Measurements from ENCODE around the gene MED23. TPM values are rescaled to one million over a fixed set of nuclear protein-coding genes. Genes with fewer than 3 reads are reported as not detected.
A peak's percentile ranks its signal among the peaks of the same experiment; 100 is the strongest.

Gene MED23
- total and polyA plus RNA-seq, 9 of the 15 experiments (the other 6 are each of a cell fraction or from before 2014, with no cell fraction given), result 13.7 to 61.2 (median 27.2) TPM

GRCh38 chr6:131658287-131658686 lies 30.2 kb upstream of the MED23 start:
- no peak overlapping the region for H3K4me3 ChIP-seq
- H3K27me3 ChIP-seq (ENCODE audit: control insufficient read depth in 2 of 2, insufficient read depth in 2 of 2, low read length in 2 of 2), result no peaks in the 10 kb centered on the region
- H3K27ac ChIP-seq (ENCODE audit: extremely low read depth, low read depth, low read length), result peak overlapping the region; percentile 9; the same call in 1 of the 3 replicates
- peaks cover 4 to 30% of the 10 kb centered on the region in 2 experiments for H3K4me1 ChIP-seq (replicated peaks in 1 of 2; ENCODE audit: control insufficient read depth in 2 of 2, insufficient read depth in 2 of 2, low read length in 2 of 2)
- H2AFZ ChIP-seq (ENCODE audit: low read depth, low read length), result no peak overlapping the region
- H3K9ac ChIP-seq (ENCODE audit: insufficient read depth in 1 of 2, low read depth in 2 of 2, low read length in 2 of 2), result no peak overlapping the region
- H3K36me3 ChIP-seq (ENCODE audit: control insufficient read depth, insufficient read depth, low read length), result peaks cover 39% of the 10 kb centered on the region
- POLR2A ChIA-PET, result interaction anchor here (0.7 to 3.7 kb wide), 4 partner anchors 9 to 21 kb away, joined by 5 to 18 read pairs (median 8); partner anchors contain the start of gene ENPP3
- 74% methylated on average over 3 of the region's 3 CpGs for WGBS (ENCODE audit: insufficient coverage, low coverage, missing lambda C conversion rate)
- FAIRE-seq, result no peak
- H3K4me2 ChIP-seq (ENCODE audit: insufficient read depth, low read length), result no peak overlapping the region
- intact Hi-C loops (cut with micrococcal nuclease) (no loop called here), in situ Hi-C loops (cut with MboI) (no loop called here)
- CTCF ChIA-PET (ENCODE audit: low intra/inter-chr PET ratio), result no interaction called here
- TF ChIP-seq ZNF121 (CRISPR knock-in tag; conservative IDR thresholded peaks at IDR 0.05), result no peak
- no peak for TF ChIP-seq GTF2F1 (IDR thresholded peaks at IDR 0.05; ENCODE audit: low read depth, low read length)
- TF ChIP-seq, protein P1, sequence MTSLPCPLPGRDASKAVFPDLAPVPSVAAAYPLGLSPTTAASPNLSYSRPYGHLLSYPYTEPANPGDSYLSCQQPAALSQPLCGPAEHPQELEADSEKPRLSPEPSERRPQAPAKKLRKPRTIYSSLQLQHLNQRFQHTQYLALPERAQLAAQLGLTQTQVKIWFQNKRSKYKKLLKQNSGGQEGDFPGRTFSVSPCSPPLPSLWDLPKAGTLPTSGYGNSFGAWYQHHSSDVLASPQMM (CRISPR knock-in tag; IDR thresholded peaks at IDR 0.05), result no peak
- no peak for TF ChIP-seq PHF21A (IDR thresholded peaks at IDR 0.05; ENCODE audit: borderline replicate concordance, low read depth)
- TF ChIP-seq ELK3 (CRISPR knock-in tag; IDR thresholded peaks at IDR 0.05), result no peak
- no peak for TF ChIP-seq BRF1 (IDR thresholded peaks at IDR 0.05; ENCODE audit: borderline replicate concordance, extremely low read depth, insufficient read length)
- no peak for TF ChIP-seq ZNF780A (CRISPR knock-in tag; IDR thresholded peaks at IDR 0.05)
- no peaks in the 10 kb centered on the region for H4K20me1 ChIP-seq (replicated peaks; ENCODE audit: control insufficient read depth, insufficient read depth, low read length)
- no TSS peak for BruUV-seq (replicated peaks)
- H3K9me3 ChIP-seq (replicated peaks; ENCODE audit: control insufficient read depth, insufficient read depth, low read depth, low read length), result no peaks in the 10 kb centered on the region
- DNase-seq (ENCODE audit: extremely low read depth in 1 of 4, low spot score in 3 of 4), result no peak
- no peak for ATAC-seq
- no peaks in the 10 kb centered on the region for H3K79me2 ChIP-seq (ENCODE audit: control insufficient read depth, insufficient read depth, low read length)
- no peaks in the 10 kb centered on the region for H3K9me1 ChIP-seq (ENCODE audit: control insufficient read depth, insufficient read depth, low read length)
